Mesodermal cell (in vitro differentiated cells): ENCODE measurements around the gene FAM32A.

Experiments
- H3K27ac ChIP-seq: 2 replicates; pipeline ENCODE4 v1.7.0; 2013; ENCODE audit warnings: mild to moderate bottlenecking, low read depth, low read length, moderate library complexity; ENCODE audit not compliant: severe bottlenecking
- H3K36me3 ChIP-seq: 2 replicates; pipeline ENCODE4 v1.7.1; 2013; ENCODE audit warnings: mild to moderate bottlenecking, low read length, moderate library complexity; ENCODE audit not compliant: control insufficient read depth, insufficient read depth
- H3K4me1 ChIP-seq: one replicate; pipeline ENCODE4 v1.7.1; 2013; ENCODE audit warnings: mild to moderate bottlenecking, low read length; ENCODE audit not compliant: insufficient read depth, control insufficient read depth, poor library complexity, severe bottlenecking
- H3K4me3 ChIP-seq: 2 replicates; pipeline ENCODE4 v1.7.0; 2013; ENCODE audit warnings: low read length, control low read depth, mild to moderate bottlenecking; ENCODE audit not compliant: insufficient read depth, poor library complexity, severe bottlenecking; ENCODE audit errors: extremely low read depth
- H3K9me3 ChIP-seq: 2 replicates; pipeline ENCODE4 v1.7.1; 2013; ENCODE audit warnings: mild to moderate bottlenecking, low read length, moderate library complexity; ENCODE audit not compliant: control insufficient read depth
- WGBS, 2 experiments: methylation state at CpG; one replicate each; pipeline ENCODE4 v1.1.5; 2013; ENCODE audit warnings: missing lambda C conversion rate in 2 of 2; ENCODE audit not compliant: insufficient coverage in 2 of 2; 5-methylcytosine and 5-hydroxymethylcytosine counted together

Gene FAM32A

DNA sequence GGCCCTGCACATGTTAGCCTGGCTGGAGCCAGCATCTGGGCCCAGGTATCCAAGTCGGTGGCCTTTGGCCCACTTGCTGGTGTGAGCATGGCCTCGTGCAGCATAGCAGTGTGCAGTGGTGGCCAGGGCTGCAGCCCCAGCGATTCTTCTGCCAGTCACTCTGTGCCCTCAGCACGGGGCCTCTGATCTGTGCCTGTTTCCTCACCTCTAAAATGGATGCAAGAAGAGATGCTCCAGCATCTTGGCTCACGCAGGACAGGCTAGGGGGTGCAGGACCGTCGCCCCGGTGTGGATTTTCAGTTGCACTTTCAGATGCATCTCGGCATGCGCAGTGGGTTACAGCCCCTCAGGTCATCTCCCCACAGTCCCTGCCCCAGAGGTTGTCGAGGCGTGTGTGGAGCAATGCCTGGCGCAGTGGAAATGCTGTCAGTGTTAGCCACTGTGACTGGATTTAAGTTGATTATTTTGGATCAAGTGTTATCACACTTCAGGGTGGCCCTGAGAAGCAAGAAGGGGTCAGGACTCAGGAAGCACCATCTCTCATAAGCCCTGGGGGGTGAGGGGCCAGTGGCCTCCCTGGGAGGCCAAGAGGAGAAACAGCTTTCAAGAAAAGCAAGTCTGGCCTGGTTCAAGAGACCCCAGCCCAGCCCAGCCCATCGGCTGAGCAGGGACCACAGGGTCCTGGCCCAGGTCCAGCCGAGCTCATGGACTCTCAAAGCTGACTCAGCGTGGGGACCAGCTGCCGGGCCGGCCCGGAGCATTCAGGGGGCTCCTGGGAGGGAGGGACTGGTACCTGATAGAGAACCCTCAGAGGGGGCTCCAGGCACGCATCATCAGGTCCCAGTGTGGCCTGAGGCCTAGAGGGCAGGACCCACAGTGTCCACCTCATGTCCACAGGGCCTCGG lies 40.3 kb downstream of the FAM32A start:
- WGBS, 2 experiments: 96 to 99% methylated on average over 19 to 20 of the region's 21 CpGs
- no peak overlapping the region for H3K27ac ChIP-seq
- H3K9me3 ChIP-seq: peaks cover 14% of the 10 kb centered on the region
- peaks cover 97% of the 10 kb centered on the region for H3K36me3 ChIP-seq
- H3K4me1 ChIP-seq: no peaks in the 10 kb centered on the region
- no peak overlapping the region for H3K4me3 ChIP-seq

DNA sequence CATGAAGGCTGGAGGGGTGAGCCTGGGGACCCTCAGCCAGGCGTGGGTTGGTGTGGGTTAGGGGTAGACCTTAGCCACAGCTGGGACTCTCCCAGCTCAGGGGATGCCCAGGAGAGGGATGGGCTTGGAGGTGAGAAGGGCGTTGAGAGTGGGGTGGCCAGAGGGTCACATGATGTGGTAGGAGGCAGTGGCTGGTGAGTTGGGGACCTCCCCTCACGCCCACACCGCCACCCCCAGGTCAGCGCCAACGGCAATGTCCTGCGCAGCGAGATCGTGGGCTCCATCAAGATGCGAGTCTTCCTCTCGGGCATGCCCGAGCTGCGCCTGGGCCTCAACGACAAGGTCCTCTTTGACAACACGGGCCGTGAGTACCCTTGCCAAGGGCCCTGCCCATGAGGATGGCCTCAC lies 41.0 kb downstream of the FAM32A start:
- Histone ChIP-seq H3K36me3 (peaks cover 94% of the 10 kb centered on the region), H3K4me3 (no peak overlapping the region), H3K4me1 (no peaks in the 10 kb centered on the region), H3K27ac (no peak overlapping the region), H3K9me3 (peaks cover 7% of the 10 kb centered on the region)
- WGBS, 2 experiments: 96 to 97% methylated on average over 15 of the region's 16 CpGs

DNA sequence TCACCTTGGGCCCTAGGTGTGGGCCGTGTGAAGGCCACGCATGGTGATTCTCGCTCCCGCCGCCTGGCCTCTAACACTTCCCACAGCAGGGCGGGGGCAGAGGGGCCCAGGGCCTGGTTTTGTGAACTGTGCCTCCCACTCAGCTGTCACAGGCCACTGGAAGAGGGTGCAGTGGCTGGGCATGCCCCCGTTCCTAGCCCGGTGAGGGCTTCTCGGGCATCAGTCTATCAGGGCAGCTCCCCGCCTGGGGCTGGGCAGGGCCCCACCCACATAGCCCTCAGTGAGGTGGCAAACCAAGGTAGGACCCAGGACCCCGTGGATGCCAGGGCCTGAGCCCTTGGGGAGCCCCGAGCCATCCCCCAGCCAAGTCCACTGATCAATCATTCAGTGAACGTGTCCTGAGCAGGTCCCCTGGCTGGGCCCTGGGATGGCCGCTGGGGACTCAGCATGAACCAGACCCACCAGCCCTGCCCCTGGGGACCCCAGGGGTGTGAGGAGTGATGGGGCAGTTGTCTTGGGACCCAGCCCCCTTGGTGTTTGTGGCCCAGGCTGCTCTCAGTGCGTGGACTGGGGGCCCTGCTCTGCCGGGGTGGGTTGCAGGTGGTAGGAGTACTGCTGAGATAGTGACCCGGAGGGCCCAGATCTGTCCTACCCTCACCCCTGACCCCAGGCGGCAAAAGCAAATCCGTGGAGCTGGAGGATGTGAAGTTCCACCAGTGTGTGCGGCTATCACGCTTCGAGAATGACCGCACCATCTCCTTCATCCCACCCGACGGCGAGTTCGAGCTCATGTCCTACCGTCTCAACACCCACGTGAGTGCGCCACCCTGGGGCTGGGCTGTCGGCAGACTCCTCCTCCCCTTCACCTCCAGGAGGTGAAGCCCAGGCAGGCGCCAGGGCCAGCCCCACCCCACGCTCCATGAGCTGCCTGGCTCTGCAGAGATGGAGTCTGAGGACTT lies 41.9 kb downstream of the FAM32A start:
- peaks cover 92% of the 10 kb centered on the region for H3K36me3 ChIP-seq
- WGBS, 2 experiments: 91% methylated on average over 29 to 30 of the region's 33 CpGs

DNA sequence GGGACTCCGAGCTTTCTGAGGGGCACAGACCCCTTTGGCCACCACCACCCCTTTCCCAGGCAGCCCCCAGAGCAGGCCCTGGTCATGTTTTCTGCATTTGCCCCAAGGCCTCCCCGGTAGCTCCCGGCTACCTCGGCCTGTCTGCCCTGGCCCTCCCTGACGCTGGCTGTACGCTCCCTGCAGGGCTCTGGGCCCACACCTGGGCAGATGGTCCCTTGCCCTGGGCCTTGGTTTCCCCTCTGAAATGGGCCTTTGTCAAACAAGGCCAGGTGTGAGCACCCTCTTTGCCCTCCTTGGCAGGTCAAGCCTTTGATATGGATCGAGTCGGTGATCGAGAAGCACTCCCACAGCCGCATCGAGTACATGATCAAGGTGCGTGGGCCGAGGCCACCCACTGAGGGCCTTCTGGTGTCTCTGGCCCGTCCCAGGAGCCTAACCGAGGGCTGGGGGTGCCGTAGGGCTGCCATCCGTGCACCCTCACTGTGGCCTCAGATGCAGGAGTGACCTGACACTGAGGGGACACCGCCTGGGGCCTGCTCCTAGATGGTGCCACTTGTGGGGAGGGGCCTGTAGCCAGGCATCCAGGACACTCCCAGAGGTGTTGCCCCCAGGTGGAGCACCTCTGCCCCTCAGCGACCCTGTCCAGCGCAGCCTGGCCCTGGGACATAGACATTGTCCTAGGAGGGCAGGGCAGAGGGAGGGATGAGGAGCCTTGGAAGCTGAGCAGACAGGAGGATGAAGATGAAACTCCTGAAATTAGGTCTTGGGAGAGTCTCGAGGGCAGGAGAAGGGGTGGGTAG lies 42.8 kb downstream of the FAM32A start:
- H3K9me3 ChIP-seq: no peaks in the 10 kb centered on the region
- H3K27ac ChIP-seq: no peak overlapping the region
- no peak overlapping the region for H3K4me3 ChIP-seq
- 91 to 93% methylated on average over 16 to 21 of the region's 21 CpGs for WGBS, 2 experiments
- peaks cover 92% of the 10 kb centered on the region for H3K36me3 ChIP-seq
- H3K4me1 ChIP-seq: no peaks in the 10 kb centered on the region

More for the DNA sequence above, 41.9 kb downstream of the FAM32A start:
- no peaks in the 10 kb centered on the region for H3K4me1 ChIP-seq
- no peak overlapping the region for H3K27ac ChIP-seq
- H3K9me3 ChIP-seq: no peaks in the 10 kb centered on the region
- no peak overlapping the region for H3K4me3 ChIP-seq

DNA sequence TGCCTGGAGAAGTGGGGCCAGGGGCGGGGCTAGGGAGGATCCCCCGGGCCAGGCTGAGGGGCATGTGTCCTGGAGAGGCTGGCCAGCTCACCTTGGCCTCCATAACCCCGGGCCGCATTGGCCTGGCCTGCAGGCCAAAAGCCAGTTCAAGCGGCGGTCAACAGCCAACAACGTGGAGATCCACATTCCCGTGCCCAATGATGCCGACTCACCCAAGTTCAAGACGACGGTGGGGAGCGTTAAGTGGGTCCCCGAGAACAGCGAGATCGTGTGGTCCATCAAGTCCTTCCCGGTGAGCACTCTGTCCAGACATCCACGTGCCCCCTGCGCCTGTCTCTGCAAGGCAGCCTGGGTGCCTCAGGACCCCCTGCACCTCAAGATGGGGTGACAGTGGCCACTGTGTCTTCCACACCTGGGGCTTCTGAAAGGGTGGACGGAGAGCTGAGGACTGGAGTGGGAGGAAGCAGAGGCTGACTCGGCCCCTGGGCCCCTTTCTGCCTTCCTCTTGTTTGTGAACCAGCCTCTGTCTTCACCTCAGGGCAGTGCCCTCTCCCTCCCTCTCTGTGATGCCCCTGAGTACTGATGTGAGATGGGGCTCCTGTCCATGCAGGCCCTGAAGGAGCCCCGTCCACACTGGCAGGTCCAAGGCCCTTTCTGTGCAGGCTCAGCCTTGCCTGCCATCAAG lies 43.6 kb downstream of the FAM32A start:
- Histone ChIP-seq H3K9me3 (no peaks in the 10 kb centered on the region), H3K4me1 (no peaks in the 10 kb centered on the region), H3K4me3 (no peak overlapping the region), H3K36me3 (peaks cover 88% of the 10 kb centered on the region), H3K27ac (no peak overlapping the region)
- 89 to 92% methylated on average over 19 to 20 of the region's 21 CpGs for WGBS, 2 experiments

DNA sequence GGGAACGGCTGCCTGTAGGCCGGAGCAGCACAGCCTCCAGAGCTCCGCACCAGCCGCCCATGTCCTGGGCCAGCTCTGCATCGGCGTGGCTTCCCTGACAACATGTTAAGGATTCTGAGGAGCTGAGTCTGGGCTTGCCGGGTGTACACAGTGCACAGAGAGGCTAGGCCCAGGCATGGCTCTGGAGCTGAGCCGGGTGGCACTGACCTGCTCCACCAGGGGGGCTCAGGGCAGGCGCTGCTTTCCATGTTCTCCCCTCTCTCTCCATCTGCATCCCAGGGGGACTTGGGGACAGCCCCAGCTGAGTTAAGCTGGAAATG lies 44.1 kb downstream of the FAM32A start:
- peaks cover 88% of the 10 kb centered on the region for H3K36me3 ChIP-seq
- WGBS, 2 experiments: 92 to 96% methylated on average over 2 to 9 of the region's 9 CpGs

DNA sequence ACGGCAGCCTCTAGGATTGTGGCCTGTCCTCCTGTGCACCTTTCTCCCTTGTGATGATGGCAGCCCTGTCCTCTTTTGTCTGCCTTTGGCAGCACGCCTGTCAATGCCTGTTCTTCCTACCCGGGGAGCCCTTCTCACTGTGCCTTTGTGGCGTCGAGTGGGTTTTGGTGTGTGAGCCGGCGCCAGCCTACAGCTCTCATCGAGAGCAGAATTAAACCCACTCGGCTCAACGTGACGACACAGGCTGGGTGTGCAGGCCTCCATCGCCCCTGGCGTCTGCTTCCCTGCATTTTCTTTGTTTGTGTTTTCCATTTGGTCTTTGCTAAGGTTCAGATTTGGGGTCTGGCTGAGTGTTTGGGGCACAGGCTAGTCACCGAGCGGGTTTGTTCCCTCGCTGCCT lies 46.9 kb downstream of the FAM32A start:
- Histone ChIP-seq H3K27ac (no peak overlapping the region), H3K4me3 (no peak overlapping the region), H3K36me3 (peaks cover 83% of the 10 kb centered on the region), H3K9me3 (no peaks in the 10 kb centered on the region), H3K4me1 (no peaks in the 10 kb centered on the region)
- 91 to 95% methylated on average over 16 of the region's 16 CpGs for WGBS, 2 experiments

More for the DNA sequence above, 44.1 kb downstream of the FAM32A start:
- H3K9me3 ChIP-seq: no peaks in the 10 kb centered on the region
- no peak overlapping the region for H3K27ac ChIP-seq
- no peaks in the 10 kb centered on the region for H3K4me1 ChIP-seq
- H3K4me3 ChIP-seq: no peak overlapping the region

DNA sequence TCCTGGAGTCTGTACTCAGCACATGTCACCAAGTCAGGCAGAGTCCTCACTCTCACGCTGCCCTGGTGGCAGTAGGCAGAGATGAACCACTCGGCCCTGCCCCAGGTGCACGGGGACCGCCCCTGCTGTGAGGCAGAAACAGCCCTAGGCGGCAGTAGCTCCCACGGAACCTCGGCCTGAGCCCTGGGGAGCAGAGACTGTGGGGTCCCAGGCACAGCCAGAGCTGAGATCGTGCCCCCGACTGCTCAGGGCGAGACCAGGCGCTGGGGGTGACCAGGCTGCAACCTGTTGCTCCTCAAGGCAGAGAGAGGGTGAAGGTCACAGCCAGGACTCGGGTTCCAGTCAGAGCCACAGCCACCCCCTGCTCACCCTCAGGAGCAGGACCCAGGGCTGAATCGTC lies 47.4 kb downstream of the FAM32A start:
- H3K36me3 ChIP-seq: peaks cover 79% of the 10 kb centered on the region
- H3K4me1 ChIP-seq: no peaks in the 10 kb centered on the region
- H3K27ac ChIP-seq: no peak overlapping the region
- no peaks in the 10 kb centered on the region for H3K9me3 ChIP-seq
- no peak overlapping the region for H3K4me3 ChIP-seq
- WGBS, 2 experiments: 90 to 96% methylated on average over 13 of the region's 13 CpGs

DNA sequence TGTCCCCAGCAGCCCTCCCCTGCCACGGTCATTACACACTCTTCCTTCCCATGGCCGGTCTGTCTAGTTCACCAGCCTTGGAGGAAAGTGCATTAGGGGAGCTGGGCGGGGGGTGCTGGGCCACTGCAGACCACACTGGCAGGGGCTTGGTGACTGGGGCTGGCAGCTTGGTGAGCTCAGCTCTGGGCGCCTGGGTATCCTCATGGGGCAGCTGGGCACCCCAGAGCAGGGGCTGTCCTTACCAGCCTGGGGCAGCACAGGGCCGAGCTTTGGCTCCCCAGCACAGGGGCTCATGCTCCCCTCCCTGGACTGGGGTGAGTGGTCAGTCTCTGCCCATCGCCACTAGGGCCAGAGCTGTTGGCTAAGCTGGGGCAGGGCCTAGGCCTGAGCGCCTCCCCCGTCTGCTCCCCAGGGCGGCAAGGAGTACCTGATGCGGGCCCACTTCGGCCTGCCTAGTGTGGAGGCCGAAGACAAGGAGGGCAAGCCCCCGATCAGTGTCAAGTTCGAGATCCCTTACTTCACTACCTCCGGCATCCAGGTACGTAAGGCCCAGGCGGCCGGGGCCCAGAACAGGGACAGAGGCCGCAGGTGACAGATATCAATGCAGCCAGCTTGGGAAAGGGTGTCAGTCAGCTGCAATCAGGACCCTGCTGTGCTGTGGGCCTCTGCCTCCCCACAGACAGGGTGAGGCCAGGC lies 48.0 kb downstream of the FAM32A start:
- no peaks in the 10 kb centered on the region for H3K4me1 ChIP-seq
- H3K4me3 ChIP-seq: no peak overlapping the region
- 97 to 98% methylated on average over 15 to 17 of the region's 19 CpGs for WGBS, 2 experiments
- peaks cover 72% of the 10 kb centered on the region for H3K36me3 ChIP-seq
- H3K27ac ChIP-seq: no peak overlapping the region
- no peaks in the 10 kb centered on the region for H3K9me3 ChIP-seq
